Fibroblast of upper back skin (primary cell): ENCODE results near the gene ADSL.

Experiments used
- DNase-seq: peaks from one replicate; pipeline ENCODE4 v3.0.0-alpha.2; 2013

ADSL gene

GRCh38 chr22:40328546-40329456 lies 17.5 kb upstream of the ADSL start:
- no peak for DNase-seq

- DNase-seq: no peak
Measured at GRCh38 chr22:40329466-40329865, 16.8 kb upstream of the ADSL start.

DNA sequence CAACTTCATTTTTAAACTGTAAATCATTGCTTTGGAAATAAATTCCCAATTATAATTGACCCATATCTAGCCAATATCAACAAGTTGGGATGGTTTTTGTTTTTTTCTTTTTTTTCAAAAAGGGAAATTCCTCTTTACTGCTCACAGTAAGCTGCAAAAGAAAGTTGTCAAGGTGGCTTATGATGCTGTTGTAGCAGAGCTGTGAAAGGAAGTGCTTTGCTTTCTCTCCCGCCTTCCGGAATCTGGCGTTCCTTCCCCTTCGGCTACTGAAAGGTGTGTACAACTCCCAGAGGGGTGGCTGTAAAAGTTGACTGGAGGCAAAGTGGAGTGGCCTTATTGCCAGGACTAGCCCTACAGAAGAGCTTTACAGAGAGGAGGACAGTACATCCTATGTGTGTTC lies 16.2 kb upstream of the ADSL start:
- DNase-seq: no peak

- no peak for DNase-seq
Measured at GRCh38 chr22:40330615-40331014, 15.7 kb upstream of the ADSL start.

- no peak for DNase-seq
Measured at GRCh38 chr22:40331706-40332105, 14.6 kb upstream of the ADSL start.

DNA sequence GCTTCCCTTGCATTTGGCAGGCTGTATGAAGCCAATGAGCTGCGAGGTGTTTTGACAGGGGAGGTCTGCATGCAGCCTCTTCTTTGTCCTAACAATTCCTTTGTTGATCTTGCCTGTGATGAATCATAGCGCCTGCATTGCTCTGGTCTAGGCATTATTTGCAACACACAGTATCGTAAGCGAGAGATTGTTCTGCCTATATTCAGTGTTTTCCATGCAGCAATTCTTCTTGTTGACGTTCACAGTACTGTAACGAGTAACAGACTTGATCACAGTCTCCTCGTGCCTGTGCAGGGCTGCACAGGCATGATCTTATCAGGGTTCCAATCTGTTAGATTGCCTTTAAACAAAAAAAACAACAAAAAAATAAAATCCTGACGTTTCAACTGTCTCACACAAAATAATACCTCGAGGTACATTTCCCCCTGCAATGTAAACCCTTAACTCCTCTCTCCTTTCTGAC lies 13.9 kb upstream of the ADSL start:
- DNase-seq: peak; percentile 32

GRCh38 chr22:40334060-40334459 lies 12.2 kb upstream of the ADSL start:
- DNase-seq: no peak

DNA sequence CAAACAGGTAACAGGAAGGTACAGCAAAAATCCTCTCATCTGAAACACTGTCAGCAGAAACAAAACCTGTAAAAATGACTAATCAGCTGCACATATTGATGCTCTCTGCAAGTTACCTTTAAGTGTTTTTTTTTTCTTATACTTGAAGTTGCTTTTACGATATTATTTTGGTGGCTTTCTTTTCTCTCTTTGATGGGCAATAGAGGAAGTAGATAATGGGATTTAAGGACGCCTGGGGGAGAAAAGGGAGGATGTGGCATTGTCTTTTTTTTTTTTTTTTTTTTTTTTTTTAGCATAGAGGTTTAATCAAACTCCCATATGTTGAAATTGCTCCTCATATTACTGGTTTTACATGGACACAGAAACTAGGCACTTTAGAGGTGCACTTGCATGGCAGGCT lies 11.4 kb upstream of the ADSL start:
- no peak for DNase-seq

- DNase-seq: no peak
Measured at GRCh38 chr22:40335358-40335757, 10.9 kb upstream of the ADSL start.

GRCh38 chr22:40340044-40340443 lies 6.3 kb upstream of the ADSL start:
- DNase-seq: no peak

GRCh38 chr22:40341604-40342003 lies 4.7 kb upstream of the ADSL start:
- no peak for DNase-seq

DNA sequence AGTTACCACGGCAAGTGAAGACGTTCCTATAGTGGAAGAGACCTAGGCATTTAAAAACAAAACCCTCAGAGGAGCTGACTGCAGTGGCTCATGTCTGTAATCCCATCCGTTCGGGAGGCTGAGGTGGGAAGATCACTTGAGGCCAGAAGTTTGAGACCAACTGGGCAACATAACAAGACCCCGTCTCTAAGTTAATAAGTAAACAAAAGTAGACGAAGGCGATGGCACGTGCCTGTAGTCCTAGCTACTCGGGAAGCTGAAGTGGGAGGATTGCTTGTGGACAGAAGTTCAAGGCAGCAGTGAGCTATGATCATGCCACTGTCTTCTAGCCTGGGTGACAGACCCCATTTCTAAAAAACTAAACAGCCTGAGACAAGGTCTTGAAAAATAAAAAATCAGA lies 3.8 kb upstream of the ADSL start:
- no peak for DNase-seq

- peak; percentile 13 for DNase-seq
Measured at GRCh38 chr22:40345271-40345670, 1.0 kb upstream of the ADSL start.

GRCh38 chr22:40345815-40346184 lies 500 bp upstream of the ADSL start:
- DNase-seq: peak; percentile 19

DNA sequence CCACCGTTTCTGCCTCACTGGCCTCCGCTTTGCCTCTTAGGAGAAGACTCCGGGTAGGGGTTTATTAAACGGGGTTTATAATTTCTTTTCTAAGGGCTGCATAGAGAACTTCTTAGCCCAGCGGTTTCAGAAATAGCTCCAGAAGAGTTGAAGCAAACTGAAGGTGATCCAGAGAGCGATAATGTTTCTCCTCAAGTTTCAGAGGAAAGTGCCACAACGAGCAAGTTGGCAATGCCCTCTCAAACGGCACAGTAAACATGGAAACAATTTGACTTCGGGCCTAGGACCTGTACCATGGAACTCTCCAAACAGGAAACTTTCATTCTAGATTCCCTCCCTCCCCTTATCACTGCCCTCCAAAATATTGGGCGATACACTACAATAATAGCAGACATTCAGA lies 1.0 kb downstream of the ADSL start:
- no peak for DNase-seq

- peak; percentile 50 for DNase-seq
Measured at GRCh38 chr22:40348025-40348658, 1.8 kb downstream of the ADSL start.

DNA sequence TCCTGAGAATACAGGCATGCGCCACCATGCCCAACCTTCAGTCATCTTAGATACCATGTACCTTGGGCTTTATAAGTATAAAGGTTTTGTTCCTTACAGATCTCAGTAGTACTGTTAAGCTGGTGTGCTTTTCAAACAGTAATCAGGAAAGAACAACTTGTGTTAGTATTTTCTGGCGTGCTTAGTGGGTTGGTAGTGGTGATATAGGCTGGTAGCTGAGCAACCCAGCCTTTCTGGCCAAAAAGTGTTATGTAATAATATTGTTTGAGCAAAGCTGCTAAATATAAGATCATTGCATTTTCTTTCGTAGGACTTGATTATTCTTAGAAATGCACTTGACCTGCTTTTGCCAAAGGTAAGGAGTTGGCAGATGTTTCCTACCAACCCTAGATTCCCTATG lies 6.5 kb downstream of the ADSL start:
- DNase-seq: no peak

GRCh38 chr22:40361100-40361499 lies 14.8 kb downstream of the ADSL start:
- no peak for DNase-seq

DNA sequence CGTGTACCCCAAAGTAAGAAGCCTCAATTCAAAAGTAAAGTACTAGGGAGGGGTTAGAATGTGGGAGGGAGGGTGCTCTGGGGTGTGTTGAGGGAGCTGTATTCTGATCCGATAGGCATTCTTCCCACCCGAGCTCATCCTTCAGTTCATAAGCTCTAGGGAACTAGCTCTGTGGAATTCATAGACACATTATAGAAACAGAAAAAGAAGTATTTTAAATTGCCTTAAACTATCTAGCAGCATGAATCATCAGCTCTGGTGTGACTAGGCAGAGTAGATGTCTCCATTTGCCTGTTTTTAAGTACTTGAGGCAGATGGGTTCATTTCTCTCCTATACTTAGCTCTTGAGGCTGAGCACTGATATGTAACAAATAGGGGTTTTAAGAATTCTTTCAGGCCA lies 16.8 kb downstream of the ADSL start:
- DNase-seq: peak; percentile 69

- no peak for DNase-seq
Measured at GRCh38 chr22:40364431-40364830, 18.1 kb downstream of the ADSL start.

- DNase-seq: no peak
Measured at GRCh38 chr22:40366068-40366467, 19.8 kb downstream of the ADSL start.

GRCh38 chr22:40367342-40367741 lies 21.0 kb downstream of the ADSL start:
- no peak for DNase-seq

GRCh38 chr22:40368016-40368415 lies 21.7 kb downstream of the ADSL start:
- no peak for DNase-seq

DNA sequence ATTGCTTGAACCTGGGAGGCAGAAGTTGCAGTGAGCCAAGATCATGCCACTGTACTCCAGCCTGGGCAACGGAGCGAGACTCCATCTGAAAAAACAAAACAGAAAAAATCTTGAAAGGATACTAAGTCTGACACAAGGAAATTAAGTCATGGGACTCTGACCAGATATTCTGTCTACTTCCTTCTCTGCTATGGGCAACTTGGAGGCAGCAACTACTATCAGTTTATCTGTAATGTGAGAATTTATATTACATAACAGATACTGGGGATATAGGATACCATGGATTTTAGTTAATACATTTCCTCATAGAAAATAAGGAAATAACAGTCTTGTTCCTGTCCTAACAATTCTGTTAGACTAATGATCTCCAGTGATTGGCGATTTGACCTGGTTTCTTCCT lies 22.5 kb downstream of the ADSL start:
- no peak for DNase-seq

DNA sequence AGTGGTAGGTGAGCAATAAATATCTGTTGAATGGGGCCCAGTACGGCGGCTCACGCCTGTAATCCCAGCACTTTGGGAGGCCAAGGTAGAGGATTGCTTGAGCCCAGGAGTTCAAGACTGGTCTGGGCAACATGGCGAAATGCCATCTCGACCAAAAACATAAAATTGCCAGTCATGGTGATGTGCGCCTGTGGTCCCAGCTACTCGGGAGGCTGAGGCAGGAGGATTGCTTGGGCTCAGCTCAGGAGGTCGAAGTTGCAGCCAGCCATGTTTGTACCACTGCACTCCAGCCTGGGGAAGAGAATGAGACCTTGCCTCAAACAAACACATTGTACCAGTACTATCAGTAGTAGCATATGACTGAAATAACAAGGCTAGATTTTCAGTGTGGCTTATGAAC lies 28.3 kb downstream of the ADSL start:
- DNase-seq: no peak
